Measurements from ENCODE around the gene GALNS. TPM values are rescaled to one million over a fixed set of nuclear protein-coding genes. Genes with fewer than 3 reads are reported as not detected.

GALNS gene
- total and polyA plus RNA-seq, 2 of the 4 experiments (the other 2 are of a cell fraction), result 7.2 to 32.5 TPM

GRCh38 chr16:88886845-88887521 is 30.2 kb upstream of the GALNS start:
- CTCF ChIA-PET, result no interaction called here
- H3K56ac ChIP-seq (ENCODE audit: extremely low read depth, insufficient read depth, low read length), result no peak overlapping the region
- no peak overlapping the region for H2BK20ac ChIP-seq (ENCODE audit: low read depth, low read length)
- dilution Hi-C loops (cut with HindIII; ENCODE audit: low sequenced_read_pairs, unreplicated experiment), result no loop called here
- no peak overlapping the region for H2AK5ac ChIP-seq (ENCODE audit: low read depth, low read length)
- no peaks in the 10 kb centered on the region for H4K20me1 ChIP-seq (ENCODE audit: insufficient read depth, low read length)
- no peak overlapping the region for H3K18ac ChIP-seq (ENCODE audit: low read depth, low read length)
- no peak overlapping the region for H3K4ac ChIP-seq (ENCODE audit: low read depth, low read length)
- peaks cover 6% of the 10 kb centered on the region for H3K9me3 ChIP-seq (ENCODE audit: control insufficient read depth, insufficient read depth, low read length)
- no peak overlapping the region for H2BK120ac ChIP-seq (ENCODE audit: low read depth, low read length)
- H3K23ac ChIP-seq (ENCODE audit: low read depth, low read length), result no peak overlapping the region
- 66% methylated on average over 16 of the region's 39 CpGs; no CpG with 5 or more reads in 1 of the 2 experiments for WGBS, 2 experiments (ENCODE audit: extremely low coverage in 2 of 2, insufficient read length in 1 of 2)
- no peak overlapping the region for H3K4me2 ChIP-seq (ENCODE audit: low read depth, low read length)
- no peaks in the 10 kb centered on the region for H3K36me3 ChIP-seq (ENCODE audit: control insufficient read depth, insufficient read depth, low read length)
- H4K8ac ChIP-seq (ENCODE audit: low read depth in 2 of 2, low read length in 2 of 2), result no peak overlapping the region
- peaks cover 8% of the 10 kb centered on the region; the same call in 1 of the 2 replicates for H3K4me1 ChIP-seq (ENCODE audit: control insufficient read depth, insufficient read depth, low read length)
- no peak overlapping the region for H2BK5ac ChIP-seq (ENCODE audit: low read depth, low read length, poor library complexity, severe bottlenecking)
- H4K91ac ChIP-seq (ENCODE audit: insufficient read depth, low read depth, low read length), result no peak overlapping the region
- no peak overlapping the region for H3K27ac ChIP-seq (ENCODE audit: insufficient read depth, low read length)
- ATAC-seq (ENCODE audit: low read depth) (peak; percentile 81), DNase-seq (peak; percentile 36)
- H4K5ac ChIP-seq (ENCODE audit: low read depth, low read length), result no peak overlapping the region
- POLR2A ChIA-PET (ENCODE audit: unreplicated experiment), result no interaction called here
- H3K79me1 ChIP-seq (ENCODE audit: low read depth in 1 of 2, low read length in 2 of 2), result no peaks in the 10 kb centered on the region
- H3K9me1 ChIP-seq (ENCODE audit: insufficient read depth, low read length), result no peaks in the 10 kb centered on the region
- intact Hi-C loops (cut with micrococcal nuclease), result no loop called here
- no peak overlapping the region for H2BK15ac ChIP-seq (ENCODE audit: low read depth, low read length)
- H3K9ac ChIP-seq (ENCODE audit: low read depth, low read length), result no peak overlapping the region
- BruUV-seq (replicated peaks), result no TSS peak
- no peak overlapping the region for H3K14ac ChIP-seq (replicated peaks; ENCODE audit: low read depth, low read length)
- H2AFZ ChIP-seq (replicated peaks; ENCODE audit: low read length, poor library complexity), result peak overlapping the region; percentile 51
- no peaks in the 10 kb centered on the region; the same call in 1 of the 2 replicates for H3K27me3 ChIP-seq (ENCODE audit: control insufficient read depth, insufficient read depth, low read length)
- H2AK9ac ChIP-seq (replicated peaks; ENCODE audit: low read depth, low read length, poor library complexity), result no peak overlapping the region
- in situ Hi-C loops (cut with MboI; ENCODE audit: low sequenced_read_pairs), result no loop called here
- TF ChIP-seq MAFK (IDR thresholded peaks at IDR 0.05; ENCODE audit: low read depth, low read length) (no peak), MAZ (IDR thresholded peaks at IDR 0.05; ENCODE audit: borderline replicate concordance, low read depth, low read length) (no peak), ELK1 (IDR thresholded peaks at IDR 0.05; ENCODE audit: borderline replicate concordance, low read depth, low read length) (no peak), FOS (IDR thresholded peaks at IDR 0.05; ENCODE audit: low read depth, low read length) (no peak), RCOR1 (IDR thresholded peaks at IDR 0.05; ENCODE audit: insufficient replicate concordance, low read length) (no peak), NFE2L2 (IDR thresholded peaks at IDR 0.05; ENCODE audit: low read depth, low read length) (no peak), CTCF (conservative IDR thresholded peaks at IDR 0.05; ENCODE audit: low read depth, low read length) (no peak), USF2 (IDR thresholded peaks at IDR 0.05; ENCODE audit: low read depth, low read length) (no peak), BHLHE40 (IDR thresholded peaks at IDR 0.05; ENCODE audit: low read depth, low read length) (no peak), SMC3 (IDR thresholded peaks at IDR 0.05; ENCODE audit: low read depth, low read length) (no peak), CEBPB (IDR thresholded peaks at IDR 0.05; ENCODE audit: low read depth, low read length) (no peak), MXI1 (IDR thresholded peaks at IDR 0.05; ENCODE audit: borderline replicate concordance, low read depth, low read length) (no peak), CHD1 (IDR thresholded peaks at IDR 0.05; ENCODE audit: low read depth, low read length) (no peak)
- H3K4me3 ChIP-seq (ENCODE audit: insufficient read depth, low read depth, low read length), result no peak overlapping the region

Data from IMR-90 (cell line).